ENCODE results near the gene MEGF8.
"Not testable (repeated sequence)": the region's sequence is repeated elsewhere in the genome, so short reads cannot be mapped to it uniquely, and the experiment has no call there.

The MEGF8 gene

DNA sequence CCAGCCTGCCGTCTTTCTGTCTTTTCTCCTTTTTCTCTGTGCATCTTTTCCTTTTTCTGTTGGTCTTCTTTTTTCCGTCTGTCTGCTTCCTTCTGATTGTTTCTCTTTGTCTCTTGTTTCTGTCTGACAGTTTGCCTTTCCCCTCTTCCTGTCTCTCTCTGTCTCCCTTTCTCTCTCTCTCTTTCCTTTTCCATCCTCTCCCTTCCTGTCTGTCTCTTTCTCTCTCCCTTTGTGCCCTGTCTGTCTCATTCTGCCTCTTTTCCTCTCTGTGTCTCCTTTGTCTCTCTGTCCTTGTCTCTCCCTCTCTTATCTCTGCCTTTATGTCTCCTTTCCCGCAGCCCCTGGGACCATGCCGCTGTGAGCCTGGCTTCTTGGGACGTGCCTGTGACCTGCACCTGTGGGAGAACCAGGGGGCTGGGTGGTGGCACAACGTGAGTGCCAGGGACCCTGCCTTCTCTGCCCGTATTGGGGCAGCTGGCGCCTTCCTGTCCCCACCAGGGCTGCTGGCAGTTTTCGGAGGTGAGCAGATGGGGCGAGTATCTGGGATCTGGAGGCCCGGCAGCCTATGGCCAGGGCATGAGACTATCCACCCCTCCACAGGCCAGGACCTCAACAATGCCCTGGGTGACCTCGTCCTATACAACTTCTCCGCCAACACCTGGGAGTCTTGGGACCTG is 9.4 kb downstream of the MEGF8 start:
- ATAC-seq, result no peak
- TF ChIP-seq ZNF565 (CRISPR knock-in tag; conservative IDR thresholded peaks at IDR 0.05; ENCODE audit: low read depth), result no peak
- TF ChIP-seq PPARA (CRISPR knock-in tag; IDR thresholded peaks at IDR 0.05; ENCODE audit: borderline replicate concordance), result no peak

DNA sequence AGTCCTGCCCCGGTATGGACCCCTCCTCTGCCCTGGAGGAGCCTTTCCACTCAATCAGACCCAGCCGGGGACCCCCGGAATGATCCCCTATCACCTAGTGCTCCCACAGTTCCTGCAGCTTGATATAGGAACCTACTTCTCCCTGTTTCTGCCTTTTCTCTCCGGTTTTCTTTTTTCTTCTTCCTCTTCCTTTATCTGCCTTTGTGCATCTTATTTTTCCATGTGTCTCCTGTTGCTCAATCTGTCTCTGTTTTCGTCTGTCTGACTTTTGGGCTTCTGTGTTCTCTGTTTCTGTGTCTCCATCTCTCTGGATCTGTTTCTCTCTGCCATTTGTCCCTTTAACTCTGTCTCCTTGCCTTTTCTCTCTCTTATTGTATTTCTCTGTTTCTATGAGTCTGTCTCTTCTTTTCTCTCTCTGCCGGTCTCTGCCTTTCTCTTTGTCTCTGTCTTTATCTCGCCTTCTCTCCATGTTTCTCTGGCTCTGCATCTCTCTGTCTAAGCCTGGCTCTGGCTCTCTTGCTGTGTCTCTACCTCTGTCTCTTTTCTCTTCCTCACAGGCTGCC is 10.0 kb downstream of the MEGF8 start:
- TF ChIP-seq PPARA (CRISPR knock-in tag; IDR thresholded peaks at IDR 0.05; ENCODE audit: borderline replicate concordance) (no peak), BACH2 (CRISPR knock-in tag; IDR thresholded peaks at IDR 0.05; ENCODE audit: borderline replicate concordance) (no peak), ISL1 (CRISPR knock-in tag; IDR thresholded peaks at IDR 0.05) (no peak), ESRRG (CRISPR knock-in tag; IDR thresholded peaks at IDR 0.05) (no peak), OSR1 (CRISPR knock-in tag; IDR thresholded peaks at IDR 0.05) (no peak), ZFP30 (CRISPR knock-in tag; IDR thresholded peaks at IDR 0.05) (no peak), CSRNP3 (CRISPR knock-in tag; IDR thresholded peaks at IDR 0.05) (no peak), ARNTL (CRISPR knock-in tag; IDR thresholded peaks at IDR 0.05; ENCODE audit: borderline replicate concordance, low read depth) (no peak)
- no peak for ATAC-seq

GRCh38 chr19:42335971-42336370 is 10.5 kb downstream of the MEGF8 start:
- no peak for ATAC-seq

GRCh38 chr19:42339126-42339860 is 13.9 kb downstream of the MEGF8 start:
- not testable (repeated sequence) for ATAC-seq

More at GRCh38 chr19:42335971-42336370, 10.5 kb downstream of the MEGF8 start:
- no peak for TF ChIP-seq ZFP3 (CRISPR knock-in tag; IDR thresholded peaks at IDR 0.05)

DNA sequence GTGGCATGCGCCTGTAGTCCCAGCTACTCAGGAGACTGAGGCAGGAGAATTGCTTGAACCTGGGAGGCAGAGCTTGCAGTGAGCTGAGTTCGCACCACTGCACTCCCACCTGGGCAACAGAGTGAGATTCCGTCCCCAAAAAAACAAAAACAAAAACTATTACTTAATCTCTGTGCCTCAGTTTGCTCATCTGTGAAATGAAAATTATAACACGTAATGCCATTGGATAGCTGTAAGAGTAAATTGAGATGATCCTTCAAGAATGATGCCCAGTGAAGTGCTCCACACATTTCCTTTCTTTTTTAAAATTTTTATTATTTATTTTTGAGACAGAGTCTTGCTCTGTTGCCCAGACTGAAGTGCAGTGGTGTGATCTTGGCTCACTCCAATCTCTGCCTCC is 14.5 kb downstream of the MEGF8 start:
- ATAC-seq, result not testable (repeated sequence)

DNA sequence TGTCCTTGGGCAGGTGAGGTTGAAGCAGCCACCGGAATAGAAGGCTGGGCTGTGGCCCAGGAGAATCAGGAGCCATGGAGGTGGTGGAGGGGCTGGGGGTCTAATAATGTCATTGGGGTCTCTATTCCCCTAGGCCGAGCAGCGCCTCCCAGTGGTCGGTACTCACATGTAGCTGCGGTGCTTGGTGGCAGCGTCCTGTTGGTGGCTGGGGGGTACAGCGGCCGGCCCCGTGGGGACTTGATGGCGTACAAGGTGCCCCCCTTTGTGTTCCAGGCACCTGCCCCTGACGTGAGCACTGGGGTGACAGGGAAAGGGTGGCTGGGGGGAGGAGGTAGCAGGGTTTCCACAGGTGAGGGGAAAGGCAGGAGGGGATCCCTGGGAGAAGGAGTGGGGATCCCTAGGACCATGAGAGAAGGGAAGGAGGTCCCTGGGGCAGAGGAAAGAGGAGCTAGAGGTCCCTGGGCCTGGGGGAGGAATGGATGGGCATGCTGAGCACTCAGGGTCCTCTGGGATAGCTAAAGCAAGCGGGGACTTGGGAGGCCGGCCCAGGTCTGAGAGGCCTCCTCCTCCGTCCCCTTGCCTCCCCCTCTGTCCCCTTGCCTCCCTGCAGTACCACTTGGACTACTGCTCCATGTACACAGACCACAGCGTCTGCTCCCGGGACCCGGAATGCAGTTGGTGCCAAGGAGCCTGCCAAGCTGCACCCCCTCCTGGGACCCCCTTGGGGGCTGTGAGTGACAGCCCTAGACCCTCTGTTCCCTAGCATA is 18.1 kb downstream of the MEGF8 start:
- ATAC-seq, result no peak
- TF ChIP-seq ZNF565 (CRISPR knock-in tag; conservative IDR thresholded peaks at IDR 0.05; ENCODE audit: low read depth) (no peak), BACH2 (CRISPR knock-in tag; IDR thresholded peaks at IDR 0.05; ENCODE audit: borderline replicate concordance) (no peak), ZC3H10 (CRISPR knock-in tag; IDR thresholded peaks at IDR 0.05) (no peak), TCF4 (CRISPR knock-in tag; IDR thresholded peaks at IDR 0.05; ENCODE audit: borderline replicate concordance) (no peak), ISL1 (CRISPR knock-in tag; IDR thresholded peaks at IDR 0.05) (no peak), CREB5 (CRISPR knock-in tag; IDR thresholded peaks at IDR 0.05; ENCODE audit: low read depth) (no peak), ZFP3 (CRISPR knock-in tag; IDR thresholded peaks at IDR 0.05) (no peak), ZFP30 (CRISPR knock-in tag; IDR thresholded peaks at IDR 0.05) (no peak), TOX (CRISPR knock-in tag; IDR thresholded peaks at IDR 0.05; ENCODE audit: borderline replicate concordance) (no peak), RARB (CRISPR knock-in tag; IDR thresholded peaks at IDR 0.05) (no peak), PPARA (CRISPR knock-in tag; IDR thresholded peaks at IDR 0.05; ENCODE audit: borderline replicate concordance) (no peak), ZNF70 (CRISPR knock-in tag; IDR thresholded peaks at IDR 0.05) (no peak)

DNA sequence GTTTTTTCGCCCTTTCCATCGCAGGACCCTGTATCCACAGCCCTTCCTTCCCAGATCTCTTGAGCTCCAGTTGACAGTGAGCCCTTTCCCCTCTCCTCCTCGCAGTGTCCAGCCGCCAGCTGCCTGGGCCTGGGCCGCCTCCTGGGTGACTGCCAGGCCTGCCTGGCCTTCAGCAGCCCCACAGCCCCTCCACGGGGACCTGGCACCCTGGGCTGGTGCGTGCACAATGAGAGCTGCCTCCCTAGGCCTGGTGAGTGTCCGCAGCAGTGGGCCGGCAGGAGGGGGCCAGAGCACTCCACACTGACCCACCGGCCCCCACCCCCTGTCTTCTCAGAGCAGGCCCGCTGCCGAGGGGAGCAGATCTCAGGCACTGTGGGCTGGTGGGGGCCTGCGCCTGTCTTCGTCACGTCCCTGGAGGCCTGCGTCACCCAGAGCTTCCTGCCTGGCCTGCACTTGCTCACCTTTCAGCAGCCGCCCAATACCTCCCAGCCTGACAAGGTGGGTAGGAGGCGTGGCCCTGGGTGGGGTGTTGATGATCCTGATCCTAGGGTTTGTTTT is 19.0 kb downstream of the MEGF8 start:
- TF ChIP-seq TCF4 (CRISPR knock-in tag; IDR thresholded peaks at IDR 0.05; ENCODE audit: borderline replicate concordance), result no peak
- no peak for ATAC-seq

Data from SK-N-SH treated with all-trans-retinoic acid at 6 μM for 48 hours (cell line).